MCF 10A (cell line): ENCODE results near the gene MIPOL1. TPM values are rescaled to one million over a fixed set of nuclear protein-coding genes. Genes with fewer than 3 reads are reported as not detected.

ENCODE experiments used
- BruUV-seq: library from RNA; stranded (reverse); fragments of 400-500 nt; replicated peaks from 2 replicates; lab custom pipeline; 2021; lab: Mats Ljungman, UMichigan
- CTCF ChIA-PET: fragments of 300-600 bp; sonication (Branson Sonifier 250); formaldehyde crosslinking; extraction: SDS; loops from one replicate; lab custom pipeline; 2021; ENCODE audit warnings: antibody characterized with exemption, inconsistent platforms; lab: Yijun Ruan, JAX
- POLR2A ChIA-PET: fragments of 300-600, 350-650 bp; sonication (Branson Sonifier 250); formaldehyde crosslinking; extraction: SDS; loops from one replicate; lab custom pipeline; 2020; ENCODE audit warnings: antibody characterized with exemption, inconsistent platforms; lab: Yijun Ruan, JAX
- DNase-seq: peaks from one replicate; pipeline ENCODE4 v3.0.0-alpha.2; 2018; ENCODE audit not compliant: unreplicated experiment
- H3K27ac Mint-ChIP-seq: one replicate; pipeline ENCODE4 v1.8.0; 2022; ENCODE audit warnings: mild to moderate bottlenecking, low read depth, mixed read lengths; ENCODE audit not compliant: unreplicated experiment
- H3K27me3 Mint-ChIP-seq: one replicate; pipeline ENCODE4 v1.8.0; 2022; ENCODE audit warnings: mixed read lengths; ENCODE audit not compliant: insufficient read depth, unreplicated experiment
- H3K36me3 Mint-ChIP-seq: one replicate; pipeline ENCODE4 v1.8.0; 2022; ENCODE audit warnings: mild to moderate bottlenecking, moderate library complexity, mixed read lengths; ENCODE audit not compliant: insufficient read depth, unreplicated experiment
- H3K4me1 Mint-ChIP-seq: one replicate; pipeline ENCODE4 v1.8.0; 2022; ENCODE audit warnings: mixed read lengths; ENCODE audit not compliant: insufficient read depth, unreplicated experiment
- H3K4me3 Mint-ChIP-seq: one replicate; pipeline ENCODE4 v1.8.0; 2022; ENCODE audit warnings: mild to moderate bottlenecking, moderate library complexity, mixed read lengths; ENCODE audit not compliant: unreplicated experiment
- H3K9me3 Mint-ChIP-seq: one replicate; pipeline ENCODE4 v1.8.0; 2022; ENCODE audit warnings: mixed read lengths; ENCODE audit not compliant: unreplicated experiment
- intact Hi-C: fragments of 100-400 bp; cut with micrococcal nuclease; formaldehyde crosslinking; loops from 2 replicates; pipeline ENCODE4 v1.14.1; 2022
- total RNA-seq: library from RNA; stranded (reverse); gene quantifications from 2 replicates; pipeline ENCODE4 v1.2.3, GENCODE V29; 2022
- TF ChIP-seq, protein P1 (sequence below): fragments of 200-600 bp; IDR thresholded peaks from one replicate; pipeline ENCODE4 v1.8.0; 2022; ENCODE audit warnings: antibody characterized with exemption, mild to moderate bottlenecking; ENCODE audit not compliant: unreplicated experiment

Gene MIPOL1
- total RNA-seq, 1 experiment from 2014 or later: 16.3 TPM

- POLR2A ChIA-PET: no interaction called here
- DNase-seq: no peak
- TF ChIP-seq, protein P1, sequence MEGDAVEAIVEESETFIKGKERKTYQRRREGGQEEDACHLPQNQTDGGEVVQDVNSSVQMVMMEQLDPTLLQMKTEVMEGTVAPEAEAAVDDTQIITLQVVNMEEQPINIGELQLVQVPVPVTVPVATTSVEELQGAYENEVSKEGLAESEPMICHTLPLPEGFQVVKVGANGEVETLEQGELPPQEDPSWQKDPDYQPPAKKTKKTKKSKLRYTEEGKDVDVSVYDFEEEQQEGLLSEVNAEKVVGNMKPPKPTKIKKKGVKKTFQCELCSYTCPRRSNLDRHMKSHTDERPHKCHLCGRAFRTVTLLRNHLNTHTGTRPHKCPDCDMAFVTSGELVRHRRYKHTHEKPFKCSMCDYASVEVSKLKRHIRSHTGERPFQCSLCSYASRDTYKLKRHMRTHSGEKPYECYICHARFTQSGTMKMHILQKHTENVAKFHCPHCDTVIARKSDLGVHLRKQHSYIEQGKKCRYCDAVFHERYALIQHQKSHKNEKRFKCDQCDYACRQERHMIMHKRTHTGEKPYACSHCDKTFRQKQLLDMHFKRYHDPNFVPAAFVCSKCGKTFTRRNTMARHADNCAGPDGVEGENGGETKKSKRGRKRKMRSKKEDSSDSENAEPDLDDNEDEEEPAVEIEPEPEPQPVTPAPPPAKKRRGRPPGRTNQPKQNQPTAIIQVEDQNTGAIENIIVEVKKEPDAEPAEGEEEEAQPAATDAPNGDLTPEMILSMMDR: no peak
- Mint-ChIP-seq H3K27ac (no peak overlapping the region), H3K27me3 (no peaks in the 10 kb centered on the region), H3K9me3 (no peaks in the 10 kb centered on the region), H3K4me1 (no peaks in the 10 kb centered on the region), H3K36me3 (no peaks in the 10 kb centered on the region), H3K4me3 (no peak overlapping the region)
- CTCF ChIA-PET: no interaction called here
- intact Hi-C loops: no loop called here
- no TSS peak for BruUV-seq
Observed at GRCh38 chr14:37275963-37276362, 78.2 kb downstream of the MIPOL1 start.

- no peaks in the 10 kb centered on the region for H3K27me3 Mint-ChIP-seq
- ChIA-PET CTCF (interaction anchor here (0.6 kb wide), 1 partner anchor 175 kb away, joined by 3 read pairs; no protein-coding TSS in a partner anchor), POLR2A (interaction anchor here (0.6 kb wide), 1 partner anchor 197 kb away, joined by 3 read pairs; no protein-coding TSS in a partner anchor)
- intact Hi-C loops: no loop called here
- no peak for DNase-seq
- no peaks in the 10 kb centered on the region for H3K4me1 Mint-ChIP-seq
- no TSS peak for BruUV-seq
- peaks cover 4% of the 10 kb centered on the region for H3K36me3 Mint-ChIP-seq
- H3K9me3 Mint-ChIP-seq: no peaks in the 10 kb centered on the region
- no peak overlapping the region for H3K27ac Mint-ChIP-seq
- no peak overlapping the region for H3K4me3 Mint-ChIP-seq
- TF ChIP-seq, protein P1: no peak
Observed at GRCh38 chr14:37278636-37279538, 81.2 kb downstream of the MIPOL1 start.

- intact Hi-C loops: no loop called here
- no TSS peak for BruUV-seq
- ChIA-PET POLR2A (interaction anchor here (0.6 kb wide), 1 partner anchor 72 kb away, joined by 3 read pairs; no protein-coding TSS in a partner anchor), CTCF (interaction anchor here (0.6 to 0.7 kb wide), 2 partner anchors 48 to 174 kb away, joined by 3 to 4 read pairs; no protein-coding TSS in a partner anchor)
- H3K4me3 Mint-ChIP-seq: no peak overlapping the region
- H3K36me3 Mint-ChIP-seq: peaks cover 4% of the 10 kb centered on the region
- no peaks in the 10 kb centered on the region for H3K9me3 Mint-ChIP-seq
- DNase-seq: no peak
- H3K4me1 Mint-ChIP-seq: no peaks in the 10 kb centered on the region
- TF ChIP-seq, protein P1: no peak
- no peak overlapping the region for H3K27ac Mint-ChIP-seq
- H3K27me3 Mint-ChIP-seq: no peaks in the 10 kb centered on the region
Observed at GRCh38 chr14:37279818-37280217, 82.1 kb downstream of the MIPOL1 start.

DNA sequence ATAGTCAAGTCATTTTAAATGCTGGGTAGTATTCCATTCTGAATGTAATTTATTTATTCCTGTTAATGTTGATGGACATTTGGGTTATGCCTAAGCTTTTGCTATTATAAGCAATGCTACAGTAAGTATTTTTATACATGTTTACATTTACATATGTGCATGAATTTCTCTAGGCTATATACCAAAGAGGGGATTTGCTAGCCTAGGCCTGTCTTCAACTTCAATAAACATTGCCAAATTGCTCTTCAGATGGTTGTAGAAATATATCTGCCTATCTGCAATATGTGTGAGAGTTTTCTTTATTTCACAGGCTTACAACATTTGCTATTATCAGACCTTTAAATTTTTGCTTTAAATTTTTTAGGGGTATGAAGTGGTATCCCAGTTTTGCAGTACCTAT is 87.0 kb downstream of the MIPOL1 start:
- Mint-ChIP-seq H3K4me1 (no peaks in the 10 kb centered on the region), H3K27me3 (no peaks in the 10 kb centered on the region), H3K9me3 (no peaks in the 10 kb centered on the region), H3K27ac (no peak overlapping the region), H3K4me3 (no peak overlapping the region), H3K36me3 (peaks cover 9% of the 10 kb centered on the region)
- BruUV-seq: no TSS peak
- TF ChIP-seq, protein P1: no peak
- ChIA-PET CTCF (no interaction called here), POLR2A (no interaction called here)
- intact Hi-C loops: no loop called here
- DNase-seq: no peak
